Stimulated activated CD8-positive, alpha-beta memory T cell treated with anti-CD3 and anti-CD28 coated beads, Interleukin-7, amount 100 ng/mL, for 1 hour (primary cell): ENCODE results near the gene KRTAP25-1.

ENCODE experiments used
- DNase-seq, 2 donors: peaks; one replicate each; pipeline ENCODE4 v3.0.0-alpha.2; 2020; ENCODE audit warnings: low read depth in 2 of 2

KRTAP25-1 gene, protein sequence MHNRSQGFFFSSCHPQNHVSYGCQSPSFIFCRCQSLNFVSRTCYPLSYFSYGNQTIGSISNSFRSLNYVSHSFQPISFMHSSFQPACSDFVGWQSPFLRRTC

DNA sequence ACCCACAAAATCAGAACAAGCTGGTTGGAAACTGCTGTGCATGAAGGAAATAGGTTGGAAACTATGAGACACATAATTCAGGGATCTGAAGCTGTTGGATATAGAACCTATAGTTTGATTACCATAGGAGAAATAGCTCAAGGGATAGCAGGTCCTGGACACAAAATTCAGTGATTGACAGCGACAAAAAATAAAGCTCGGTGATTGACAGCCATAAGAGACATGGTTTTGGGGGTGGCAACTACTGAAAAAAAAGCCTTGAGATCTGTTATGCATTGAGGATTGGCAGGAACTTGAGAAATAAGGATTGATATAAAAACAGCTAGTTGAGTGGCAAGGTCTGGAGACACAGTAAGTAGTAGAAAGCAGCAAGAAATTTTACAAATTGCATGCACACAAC, at the start of gene KRTAP25-1:
KRTAP25-1 (minus strand) TSS at position 300 of the 400 bp plus-strand sequence; CDS start at position 276, 24 bp downstream.
- DNase-seq, result no peak

DNA sequence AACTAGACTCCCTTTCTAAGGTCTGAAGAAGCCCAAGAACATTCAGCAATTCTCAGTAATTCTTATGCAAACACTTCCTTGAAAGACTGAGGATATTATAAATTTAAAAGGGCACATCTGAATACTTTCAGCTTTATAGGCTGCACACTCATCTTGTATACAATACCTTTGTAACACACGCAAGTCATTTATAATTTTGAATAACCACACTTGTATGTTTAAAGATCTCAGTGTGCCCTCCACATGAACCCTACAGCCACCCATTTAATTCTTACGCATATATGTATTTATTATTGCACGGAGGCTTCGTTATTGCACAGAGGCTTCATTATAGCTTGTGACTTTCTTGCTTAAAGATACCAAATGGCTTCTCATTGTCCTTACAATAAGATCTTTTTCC, 49.4 kb upstream of the KRTAP25-1 start:
- no peak for DNase-seq

DNA sequence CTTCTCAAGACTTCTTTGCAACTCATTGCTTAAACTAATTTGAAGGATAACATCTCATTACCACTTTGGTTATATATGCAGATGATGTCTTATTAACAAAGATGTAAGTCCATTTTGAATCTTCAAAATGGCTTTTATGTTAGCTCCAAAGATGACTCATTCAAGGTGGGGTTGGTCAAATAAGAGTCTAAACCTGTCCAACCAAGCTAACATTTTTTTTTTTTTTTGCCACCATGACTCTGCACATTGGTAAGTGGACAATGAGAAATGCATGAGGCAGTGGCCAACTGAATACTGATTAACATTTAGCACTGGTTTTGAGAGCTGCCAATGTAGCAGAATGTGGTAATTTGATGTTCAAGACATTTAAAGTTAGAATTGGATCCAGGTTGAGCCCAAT, 48.5 kb upstream of the KRTAP25-1 start:
- no peak for DNase-seq

DNA sequence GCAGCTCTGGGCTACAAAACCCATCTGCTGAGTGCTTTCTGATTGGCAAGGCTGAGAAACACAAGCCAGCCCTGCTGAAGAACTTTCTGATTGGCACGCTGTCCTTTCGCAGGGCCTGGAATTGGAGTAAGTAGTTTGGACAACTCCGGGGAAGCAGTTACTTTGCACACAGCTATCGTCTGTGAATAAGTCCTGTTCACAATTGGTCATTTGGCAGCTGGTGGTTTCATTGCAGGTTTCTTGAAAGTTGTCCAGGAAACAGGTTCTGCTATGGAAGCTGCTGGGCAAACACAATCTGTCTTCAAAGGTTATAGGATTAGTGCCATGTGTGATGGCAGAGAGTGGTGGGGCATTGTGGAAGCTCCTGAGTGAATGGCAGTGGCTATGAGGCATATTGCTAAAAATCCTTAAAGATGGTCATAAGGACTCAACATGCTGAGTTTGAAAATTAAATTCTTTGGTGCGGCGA, 48.0 kb upstream of the KRTAP25-1 start, which contains the start of gene KRTAP27-1:
KRTAP27-1 (minus strand) TSS at position 419 of the 469 bp plus-strand sequence; CDS start at position 393, 26 bp downstream.
- DNase-seq, result no peak

DNA sequence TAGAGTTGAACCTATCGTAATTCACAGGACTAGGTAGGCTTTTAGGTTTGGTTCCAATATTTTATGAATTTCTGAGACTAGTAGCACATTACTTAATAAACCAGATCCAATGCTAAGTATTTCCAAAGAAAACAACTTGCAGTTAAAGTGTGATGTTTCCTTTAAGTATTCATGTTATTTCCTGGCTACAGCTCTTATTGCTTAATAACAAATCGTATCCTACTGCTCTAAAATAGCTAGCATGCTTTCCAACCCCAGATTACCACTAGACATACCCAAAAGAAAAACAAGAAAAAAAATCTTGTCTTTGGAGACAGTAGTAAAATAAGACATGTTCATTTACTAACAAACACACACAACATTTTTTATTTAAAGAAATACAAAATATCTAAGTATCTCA, 47.3 kb upstream of the KRTAP25-1 start:
- DNase-seq, result no peak

DNA sequence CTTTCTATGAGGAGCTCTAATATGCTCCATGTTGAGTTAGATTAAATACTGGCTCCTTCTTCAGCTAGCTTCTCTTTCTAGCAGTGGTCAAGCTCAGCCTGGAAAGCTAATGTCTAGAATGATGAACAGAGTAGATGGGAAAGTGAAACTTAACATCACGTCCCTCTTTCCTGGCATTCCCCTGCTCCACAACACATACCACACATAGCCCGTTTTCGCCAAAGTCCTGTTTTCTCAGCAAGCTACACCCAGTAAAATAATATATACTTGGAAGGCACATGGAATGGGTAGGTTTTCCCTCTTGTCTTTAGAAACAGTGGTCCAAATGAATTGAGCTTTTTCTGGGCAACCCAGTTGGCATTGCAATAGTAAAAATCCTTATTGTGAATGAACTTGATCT, 44.4 kb upstream of the KRTAP25-1 start:
- DNase-seq, result no peak

DNA sequence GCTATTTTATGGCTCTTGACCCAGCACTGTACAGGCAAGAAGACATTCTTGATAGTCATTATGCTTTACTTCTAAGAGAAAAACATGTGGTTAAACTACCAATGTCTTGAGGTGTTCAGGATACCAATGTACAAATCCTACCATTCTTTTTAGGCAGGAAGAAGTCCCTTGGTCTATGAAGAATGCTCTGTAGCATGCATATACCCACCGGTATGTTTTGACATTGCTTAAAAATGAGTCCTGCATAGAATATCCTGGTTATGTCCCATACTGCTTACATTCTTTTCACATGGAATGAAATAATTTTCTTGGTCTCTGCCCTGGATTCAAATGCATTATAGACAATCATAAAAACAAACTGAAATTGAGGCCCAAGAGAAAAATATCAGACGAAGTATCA, 43.4 kb upstream of the KRTAP25-1 start:
- no peak for DNase-seq

DNA sequence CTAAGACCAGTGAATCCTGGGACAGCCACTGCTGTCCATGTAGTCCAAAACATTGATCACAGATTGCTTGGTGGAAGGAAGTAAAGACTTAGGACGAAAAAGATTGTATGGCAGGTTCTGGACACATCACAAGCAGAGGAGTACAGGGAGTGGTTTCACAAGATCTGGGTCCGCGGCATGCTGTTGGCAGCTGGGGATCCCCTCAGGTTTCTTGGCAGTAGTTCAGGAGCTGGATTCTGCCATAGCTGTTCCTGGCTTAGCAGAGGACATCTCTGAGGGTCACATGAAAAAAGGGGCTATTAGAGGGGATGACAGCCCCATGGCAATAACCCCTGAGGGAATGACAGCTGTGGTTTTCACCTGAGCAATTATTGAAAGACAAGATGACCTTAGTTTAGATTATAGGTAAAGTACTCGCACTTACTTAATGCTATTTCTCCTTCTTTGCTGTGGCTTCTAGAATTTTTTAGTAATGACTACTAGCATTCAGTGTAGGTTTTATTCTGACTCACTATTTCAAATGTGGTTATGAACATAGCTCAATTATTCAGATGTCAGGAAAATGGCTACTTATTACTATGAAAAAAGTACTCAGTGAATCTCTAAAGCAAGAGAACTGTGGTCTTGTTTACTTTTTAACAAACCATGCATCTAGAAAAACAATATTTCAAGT, 40.0 kb upstream of the KRTAP25-1 start:
- no peak for DNase-seq

DNA sequence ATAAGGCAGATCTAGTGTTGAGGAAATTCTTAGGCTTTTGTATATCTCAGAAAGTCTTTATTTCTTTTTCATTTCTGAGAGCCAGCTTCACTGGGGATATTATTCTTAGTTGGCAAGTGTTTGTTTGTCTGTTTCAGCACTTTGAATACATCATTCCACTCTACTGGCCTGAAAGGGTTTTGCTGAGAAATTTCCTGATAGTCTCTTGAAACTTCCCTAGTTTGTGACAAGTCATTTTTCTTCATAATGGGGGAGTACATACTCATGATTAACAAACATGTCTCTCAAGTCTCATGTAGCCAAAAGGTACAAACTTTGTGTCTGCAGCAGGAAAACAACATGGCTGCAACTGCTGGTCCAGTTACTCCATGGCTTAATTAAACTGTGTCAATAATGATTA, 37.1 kb upstream of the KRTAP25-1 start:
- no peak for DNase-seq

DNA sequence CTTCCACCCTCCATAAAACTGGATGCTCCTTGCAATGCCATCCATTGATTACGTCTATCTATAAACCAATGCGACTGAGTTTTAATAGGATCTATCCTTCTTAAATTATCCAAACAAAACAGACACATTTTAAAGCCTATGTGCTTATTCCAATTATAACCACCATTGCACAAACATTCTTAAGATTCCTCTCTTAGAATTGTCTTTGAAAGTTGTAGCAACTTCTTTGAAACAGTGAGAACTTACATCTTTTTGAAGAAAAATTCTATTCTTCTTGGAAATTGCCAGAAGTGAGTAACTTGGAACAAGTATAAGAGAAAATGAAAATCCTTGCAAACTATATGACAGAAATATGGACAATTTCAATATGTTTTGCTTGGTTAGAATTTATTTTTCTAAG, 30.9 kb upstream of the KRTAP25-1 start, which contains the start of gene KRTAP26-1:
KRTAP26-1 (minus strand) TSS at position 101 of the 400 bp plus-strand sequence. CDS start 280 bp downstream, outside the sequence.
- no peak for DNase-seq

DNA sequence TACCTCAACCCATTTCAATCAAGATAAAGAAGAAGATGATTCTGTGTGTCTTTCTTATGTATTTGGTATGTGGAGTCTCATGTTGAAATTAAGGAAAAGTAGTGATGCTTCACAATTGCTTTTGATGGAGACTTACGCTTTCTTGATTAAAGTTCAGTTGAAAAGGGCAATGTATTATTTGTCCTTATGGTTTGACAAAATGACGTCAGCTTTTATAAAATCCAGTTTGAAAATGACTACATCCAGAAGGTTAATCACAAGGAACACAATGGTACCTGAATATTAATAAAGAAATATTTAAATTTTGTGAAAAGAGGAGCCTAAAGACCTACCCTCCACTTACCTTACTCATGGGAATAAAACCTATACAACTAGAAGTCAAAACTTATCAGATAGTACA, 26.4 kb upstream of the KRTAP25-1 start:
- no peak for DNase-seq

DNA sequence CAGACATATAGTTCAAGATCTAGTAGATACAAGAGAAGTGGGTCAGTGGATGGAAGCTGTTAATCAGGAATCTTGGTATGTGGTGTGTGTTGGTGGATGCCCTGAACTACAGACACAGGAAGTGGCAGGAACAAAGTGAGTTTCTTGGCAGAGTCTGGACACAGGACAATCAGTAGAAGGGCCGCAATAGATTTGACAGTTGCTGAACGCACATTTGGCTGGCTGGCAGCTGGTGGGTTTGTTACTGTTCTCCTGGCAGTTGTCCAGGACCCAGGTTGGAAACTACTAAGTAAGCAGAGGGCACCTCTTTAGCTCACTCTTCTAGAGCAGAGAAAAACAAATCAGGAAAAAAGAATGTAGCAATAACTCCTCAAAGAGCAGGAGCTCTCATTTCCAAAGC, 17.6 kb upstream of the KRTAP25-1 start:
- DNase-seq, result no peak

DNA sequence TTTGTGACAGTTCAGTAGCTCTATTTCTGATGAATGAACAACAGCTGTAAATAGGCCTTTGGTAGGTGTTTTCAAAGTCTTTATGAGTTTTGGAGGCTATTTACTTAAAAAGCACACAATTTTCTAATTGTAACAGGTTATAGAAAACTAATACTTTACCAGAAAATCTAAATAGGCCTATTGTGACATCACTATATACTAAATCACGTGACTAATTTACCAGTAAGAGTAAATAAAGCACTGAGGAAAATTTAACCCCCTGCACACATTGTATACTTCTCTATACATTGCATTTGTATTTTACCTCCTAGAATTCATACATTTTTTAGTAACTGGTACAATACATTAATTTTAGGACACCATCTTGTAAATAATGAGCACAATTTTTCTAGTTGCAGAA, 15.8 kb upstream of the KRTAP25-1 start:
- DNase-seq, result no peak

DNA sequence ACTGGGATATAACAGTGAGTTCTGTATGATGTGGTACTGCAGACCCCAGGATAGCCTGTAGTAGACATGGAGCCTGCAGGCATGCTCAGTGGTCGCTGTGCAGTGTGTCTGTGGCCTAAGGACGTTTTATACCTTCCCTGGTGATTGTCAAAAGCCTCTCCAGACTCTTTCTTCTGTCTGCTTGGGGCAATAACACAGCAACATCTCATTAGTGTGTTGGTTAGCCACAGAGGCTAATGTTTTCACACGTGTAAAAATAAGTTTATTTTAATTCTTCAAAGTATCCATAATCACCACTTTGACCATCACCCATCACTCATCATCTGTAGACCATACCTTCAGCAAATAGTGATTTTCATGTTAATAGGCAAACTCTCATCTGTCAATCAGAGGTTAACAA, 6.5 kb downstream of the KRTAP25-1 start, which contains the start of gene KRTAP24-1:
KRTAP24-1 (minus strand) TSS at position 101 of the 400 bp plus-strand sequence; CDS start at position 83, 18 bp downstream.
- no peak for DNase-seq

DNA sequence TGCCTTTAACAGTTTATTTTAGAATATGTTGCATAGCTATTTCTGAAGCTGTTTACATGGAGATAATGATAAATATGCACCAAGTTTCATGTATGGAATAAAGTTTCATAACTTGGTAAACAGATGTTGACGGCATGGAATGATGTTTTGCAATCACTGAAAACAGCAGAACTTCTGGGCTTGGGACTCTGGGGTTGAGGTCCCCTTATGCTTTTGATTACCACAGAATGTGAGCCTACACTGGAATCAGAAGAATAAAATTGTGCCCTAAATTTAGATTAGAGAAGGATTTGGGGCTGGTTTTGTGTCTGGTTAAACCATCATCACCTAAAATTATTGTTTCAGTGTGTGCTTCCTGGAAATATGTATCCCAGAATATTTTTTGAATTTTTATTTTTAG, 17.7 kb downstream of the KRTAP25-1 start:
- no peak for DNase-seq

DNA sequence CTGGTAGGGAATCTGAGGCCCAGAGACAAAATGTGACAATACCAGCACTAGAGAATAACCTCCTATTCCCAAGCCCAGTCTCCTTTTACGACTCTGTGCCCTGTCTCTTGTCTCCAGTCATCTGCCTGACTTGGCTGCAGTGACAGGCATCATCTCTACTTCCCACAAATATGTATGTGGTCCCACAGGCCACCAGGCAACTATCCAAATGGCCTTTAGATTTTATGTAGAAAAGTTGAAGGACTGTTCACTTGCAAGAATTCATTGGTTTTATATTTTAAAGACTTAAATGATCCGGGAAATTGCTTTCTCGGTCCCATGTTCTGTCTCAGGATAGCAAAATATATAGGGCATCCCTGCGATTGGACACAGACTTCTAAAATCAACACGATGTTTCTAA, 18.2 kb downstream of the KRTAP25-1 start:
- DNase-seq, result no peak

DNA sequence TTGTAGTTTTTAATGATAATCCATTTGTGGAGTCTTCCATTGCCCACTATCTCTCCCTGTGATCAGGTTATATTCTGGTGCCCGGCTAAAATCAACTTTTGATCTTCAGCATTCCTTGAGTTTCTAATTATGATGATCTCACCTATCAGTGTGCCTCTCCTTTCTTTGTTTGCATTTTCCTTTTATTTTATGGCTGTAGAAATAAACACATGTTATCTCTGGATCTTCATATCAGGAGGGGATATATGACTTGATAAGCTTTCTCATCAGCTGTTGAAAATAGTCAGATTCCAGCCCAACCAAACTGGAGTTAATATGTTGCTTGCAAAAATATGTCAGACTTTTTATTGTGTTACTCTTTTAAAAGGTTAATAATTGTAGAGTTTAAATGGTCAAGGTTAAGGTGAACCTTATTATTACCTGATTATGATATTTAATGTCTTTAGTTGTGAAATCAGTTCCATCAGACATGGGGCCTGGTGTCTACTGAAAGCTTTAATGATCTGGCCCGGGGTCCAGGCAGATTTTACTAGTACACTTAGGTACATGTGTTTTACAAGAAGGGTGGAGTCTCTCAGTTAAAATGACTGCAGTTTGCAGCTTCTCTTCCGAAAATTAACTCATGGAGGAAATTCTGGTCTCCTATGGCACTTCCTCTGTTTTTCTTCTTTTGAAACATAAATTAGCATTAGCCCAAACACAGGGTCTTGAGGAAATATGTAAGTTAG, 19.3 kb downstream of the KRTAP25-1 start:
- DNase-seq, result no peak

DNA sequence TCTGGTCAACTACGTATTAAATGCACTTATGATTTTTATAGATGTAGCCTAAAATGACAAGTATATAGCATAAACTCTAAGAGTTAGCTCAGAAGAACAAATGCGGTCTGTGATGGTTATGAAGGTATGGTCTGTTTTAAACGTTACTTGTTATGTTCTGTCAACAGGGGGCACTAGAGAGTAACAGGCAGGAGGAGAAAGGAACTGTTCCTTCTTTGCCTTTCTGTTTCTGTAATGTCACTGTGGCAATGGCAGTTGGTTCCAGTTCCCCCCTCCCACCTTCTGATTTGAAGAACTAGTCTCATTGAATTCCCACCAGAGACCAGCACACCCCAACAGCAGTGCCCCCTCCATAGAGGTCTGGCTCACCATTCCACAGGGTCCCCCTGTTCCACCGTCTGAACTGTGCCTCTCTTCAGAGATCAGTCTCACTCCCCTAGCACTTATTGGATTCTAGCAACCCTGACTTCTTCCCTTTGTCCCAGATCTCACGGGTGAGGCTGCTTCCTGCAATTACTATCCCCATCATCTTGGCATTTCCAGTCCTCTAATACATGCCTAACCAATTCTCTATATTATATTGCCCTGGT, 20.6 kb downstream of the KRTAP25-1 start:
- DNase-seq, result no peak

DNA sequence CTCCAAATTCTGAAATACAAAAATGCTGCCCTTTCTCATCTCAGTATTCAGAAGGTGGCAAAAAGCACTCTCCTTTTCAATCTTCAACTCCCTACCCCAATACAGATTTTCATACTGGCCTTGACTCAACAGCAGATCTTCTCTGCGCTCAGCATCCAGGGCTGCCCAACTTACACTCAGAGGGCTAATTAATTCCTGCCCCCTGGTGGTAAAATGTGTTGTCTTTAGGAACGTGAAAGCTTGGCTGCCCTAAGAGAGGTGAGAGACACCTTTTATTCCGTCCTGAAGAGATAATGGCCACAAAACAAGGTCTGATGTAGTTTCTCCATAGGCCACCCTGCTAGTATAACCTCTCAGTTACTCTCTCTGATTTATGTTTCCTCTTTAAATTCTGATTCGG, 31.5 kb downstream of the KRTAP25-1 start:
- DNase-seq, result no peak

DNA sequence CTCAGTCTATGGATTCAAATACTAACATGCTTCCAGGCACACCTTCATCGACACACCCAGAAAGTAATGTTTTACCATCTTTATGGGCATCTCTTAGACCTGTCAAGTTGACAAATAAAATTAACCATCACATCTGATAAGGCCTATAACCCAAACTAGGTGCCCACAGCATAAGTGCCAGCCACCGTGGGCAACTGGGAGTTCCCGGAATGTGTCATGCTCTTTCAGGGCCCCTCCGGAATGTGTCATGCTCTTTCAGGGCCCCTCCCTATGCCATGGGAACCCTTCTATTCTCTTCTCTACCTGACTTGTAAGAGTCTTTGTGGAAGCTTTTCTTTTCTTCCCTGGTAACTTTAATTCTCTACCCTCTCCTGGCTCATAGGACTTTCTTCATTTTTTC, 33.2 kb downstream of the KRTAP25-1 start:
- DNase-seq, result no peak

DNA sequence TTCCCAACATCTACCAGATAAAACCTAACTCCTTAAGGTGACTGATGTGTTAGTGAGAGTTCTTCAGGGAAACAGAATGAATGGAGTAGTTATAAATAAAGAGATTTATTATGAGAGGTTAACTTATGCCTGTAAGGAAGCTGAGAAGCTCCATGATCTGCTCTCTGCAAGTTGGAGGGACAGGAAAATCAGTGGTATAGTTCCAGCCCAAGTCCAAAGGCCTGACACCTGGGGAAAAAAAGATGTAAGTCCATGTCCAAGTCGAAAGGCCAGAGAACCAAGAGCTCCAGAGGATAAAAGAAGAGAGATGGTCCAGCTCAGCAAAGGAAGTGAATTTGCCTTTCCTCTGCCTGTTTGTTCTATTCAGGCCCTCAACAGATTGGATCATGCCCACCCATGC, 33.6 kb downstream of the KRTAP25-1 start:
- DNase-seq, result no peak

DNA sequence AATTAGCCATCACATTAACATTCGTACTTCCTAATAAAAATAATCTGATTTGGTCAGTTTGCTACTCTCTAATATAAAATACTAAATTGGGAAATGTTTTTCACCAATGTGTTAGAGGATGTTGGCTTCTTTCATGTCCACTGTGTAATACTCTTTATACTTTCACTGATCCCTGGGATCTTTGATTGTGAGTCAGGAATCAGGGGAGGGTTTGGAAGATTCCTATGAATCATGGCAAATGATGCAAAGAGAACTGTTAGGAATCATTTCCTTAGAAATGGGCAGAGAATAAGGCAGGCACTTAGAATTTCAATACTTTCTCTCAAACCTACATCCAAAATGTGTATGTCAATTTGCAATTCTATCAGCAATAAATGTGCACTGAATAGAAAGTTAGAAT, 37.5 kb downstream of the KRTAP25-1 start:
- DNase-seq, result no peak
